ENCODE measurements around the gene LPCAT3. TPM values are rescaled to one million over a fixed set of nuclear protein-coding genes. Genes with fewer than 3 reads are reported as not detected.
A peak's percentile ranks its signal among the peaks of the same experiment; 100 is the strongest.

Gene LPCAT3
- total RNA-seq, 2 donors from 2014 or later, result 33.6 to 86.7 TPM

DNA sequence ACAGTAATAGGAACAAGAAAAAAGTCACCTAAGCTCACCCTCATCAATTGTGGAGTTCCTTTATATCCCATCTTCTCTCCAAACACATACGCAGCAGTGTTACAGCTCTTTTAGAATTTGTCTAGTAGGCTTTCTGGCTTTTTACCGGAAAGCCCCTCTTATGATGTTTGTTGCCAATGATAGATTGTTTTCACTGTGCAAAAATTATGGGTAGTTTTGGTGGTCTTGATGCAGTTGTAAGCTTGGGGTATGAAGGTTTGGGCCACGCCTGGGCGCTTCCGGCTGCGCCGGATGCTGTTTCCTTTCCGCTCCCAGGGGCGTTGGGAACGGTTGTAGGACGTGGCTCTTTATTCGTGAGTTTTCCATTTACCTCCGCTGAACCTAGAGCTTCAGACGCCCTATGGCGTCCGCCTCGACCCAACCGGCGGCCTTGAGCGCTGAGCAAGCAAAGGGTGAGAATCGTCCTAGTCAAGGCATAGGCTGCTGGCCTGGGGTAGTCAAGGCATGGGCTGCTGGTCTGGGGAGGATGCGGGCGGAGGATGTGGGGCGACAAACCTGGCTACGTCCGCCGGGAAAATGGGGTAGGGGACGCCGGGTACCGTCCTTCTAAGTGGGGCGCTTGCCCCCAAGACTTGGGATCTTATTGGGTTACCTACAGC lies 74.4 kb downstream of the LPCAT3 start, which contains the start of the genes C12orf57 and RNU7-1:
C12orf57 (plus strand) TSS at position 301 of the 659 bp plus-strand sequence; CDS start at position 401, 100 bp downstream.
RNU7-1 (plus strand) TSS at position 95 of the 659 bp plus-strand sequence.
- H3K27me3 ChIP-seq (ENCODE audit: control insufficient read depth, insufficient read depth, low read length, poor library complexity, severe bottlenecking), result no peaks in the 10 kb centered on the region
- TF ChIP-seq CTCF (conservative IDR thresholded peaks at IDR 0.05), result no peak
- 2 to 3% methylated on average over 15 to 31 of the region's 31 CpGs for WGBS, 2 experiments (ENCODE audit: insufficient coverage in 1 of 2, insufficient read length in 1 of 2)
- no peaks in the 10 kb centered on the region for H3K9me3 ChIP-seq (ENCODE audit: control insufficient read depth, low read length)
- peaks cover 32% of the 10 kb centered on the region for H3K36me3 ChIP-seq (ENCODE audit: control insufficient read depth, insufficient read depth, low read length)
- H3K4me3 ChIP-seq (ENCODE audit: low read length), result peak within 1 kb of the TSS; percentile 89
- Mint-ChIP-seq H3K4me3 (peak within 1 kb of the TSS; percentile 84), H3K27me3 (ENCODE audit: insufficient read depth) (no peaks in the 10 kb centered on the region), H3K27ac (peak within 1 kb of the TSS; percentile 100), H3K9me3 (no peaks in the 10 kb centered on the region), H3K4me1 (peaks cover 40% of the 10 kb centered on the region), H3K36me3 (ENCODE audit: low read depth) (peaks cover 34% of the 10 kb centered on the region)
- peaks cover 7% of the 10 kb centered on the region for H3K4me1 ChIP-seq (ENCODE audit: control insufficient read depth, insufficient read depth, low read length)
- H3K9ac ChIP-seq (ENCODE audit: extremely low read depth, low read length, poor library complexity, severe bottlenecking), result peak within 1 kb of the TSS; percentile 89
- H3K27ac ChIP-seq (ENCODE audit: low read depth, low read length), result peak within 1 kb of the TSS; percentile 100
- DNase-seq, result peak; percentile 98

GRCh38 chr12:6943389-6943721 lies 74.9 kb downstream of the LPCAT3 start:
- H3K9ac ChIP-seq (ENCODE audit: extremely low read depth, low read length, poor library complexity, severe bottlenecking), result peak overlapping the region; percentile 89
- peaks cover 37% of the 10 kb centered on the region for H3K36me3 ChIP-seq (ENCODE audit: control insufficient read depth, insufficient read depth, low read length)
- peak overlapping the region; percentile 89 for H3K4me3 ChIP-seq (ENCODE audit: low read length)
- WGBS, 2 experiments (ENCODE audit: insufficient coverage in 1 of 2, insufficient read length in 1 of 2), result 3% methylated on average over 5 to 13 of the region's 13 CpGs
- Mint-ChIP-seq H3K4me3 (peak overlapping the region; percentile 84), H3K36me3 (ENCODE audit: low read depth) (peaks cover 38% of the 10 kb centered on the region), H3K9me3 (no peaks in the 10 kb centered on the region), H3K4me1 (peaks cover 43% of the 10 kb centered on the region), H3K27me3 (ENCODE audit: insufficient read depth) (no peaks in the 10 kb centered on the region), H3K27ac (peak overlapping the region; percentile 100)
- TF ChIP-seq CTCF (conservative IDR thresholded peaks at IDR 0.05), result no peak
- no peaks in the 10 kb centered on the region for H3K27me3 ChIP-seq (ENCODE audit: control insufficient read depth, insufficient read depth, low read length, poor library complexity, severe bottlenecking)
- H3K4me1 ChIP-seq (ENCODE audit: control insufficient read depth, insufficient read depth, low read length), result peaks cover 7% of the 10 kb centered on the region
- peak; percentile 96 for DNase-seq
- peak overlapping the region; percentile 100 for H3K27ac ChIP-seq (ENCODE audit: low read depth, low read length)
- H3K9me3 ChIP-seq (ENCODE audit: control insufficient read depth, low read length), result no peaks in the 10 kb centered on the region

DNA sequence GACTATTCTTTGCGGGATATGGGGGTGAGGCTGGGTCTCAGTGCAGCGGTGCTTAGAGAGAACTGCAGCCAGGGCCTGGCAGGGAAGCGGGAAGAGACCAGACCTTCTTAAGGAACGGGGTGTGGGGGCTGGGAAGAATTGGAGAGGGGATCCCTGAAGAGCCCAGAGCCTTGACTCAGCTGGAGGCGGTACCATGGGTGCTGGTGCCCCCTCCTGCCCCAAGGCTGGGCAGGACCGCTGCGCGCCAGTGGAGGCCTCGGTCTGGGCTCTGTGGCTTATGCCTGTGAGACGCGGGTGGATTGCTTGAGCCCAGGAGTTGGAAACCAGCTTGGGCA lies 76.0 kb downstream of the LPCAT3 start:
- Histone ChIP-seq H3K4me1 (ENCODE audit: control insufficient read depth, insufficient read depth, low read length) (peaks cover 11% of the 10 kb centered on the region), H3K27me3 (ENCODE audit: control insufficient read depth, insufficient read depth, low read length, poor library complexity, severe bottlenecking) (no peaks in the 10 kb centered on the region), H3K9me3 (ENCODE audit: control insufficient read depth, low read length) (no peaks in the 10 kb centered on the region), H3K36me3 (ENCODE audit: control insufficient read depth, insufficient read depth, low read length) (peaks cover 40% of the 10 kb centered on the region), H3K9ac (ENCODE audit: extremely low read depth, low read length, poor library complexity, severe bottlenecking) (no peak overlapping the region), H3K27ac (ENCODE audit: low read depth, low read length) (peak overlapping the region; percentile 100), H3K4me3 (ENCODE audit: low read length) (no peak overlapping the region)
- peak overlapping the region; percentile 100 for H3K27ac Mint-ChIP-seq
- H3K36me3 Mint-ChIP-seq (ENCODE audit: low read depth), result peaks cover 42% of the 10 kb centered on the region
- H3K9me3 Mint-ChIP-seq, result no peaks in the 10 kb centered on the region
- WGBS, 2 experiments (ENCODE audit: insufficient coverage in 1 of 2, insufficient read length in 1 of 2), result 93 to 94% methylated on average over 8 to 11 of the region's 11 CpGs
- TF ChIP-seq CTCF (conservative IDR thresholded peaks at IDR 0.05), result no peak
- H3K27me3 Mint-ChIP-seq (ENCODE audit: insufficient read depth), result no peaks in the 10 kb centered on the region
- H3K4me3 Mint-ChIP-seq, result no peak overlapping the region
- peaks cover 47% of the 10 kb centered on the region for H3K4me1 Mint-ChIP-seq
- DNase-seq, result no peak

Measured in endodermal cell (in vitro differentiated cells).